AG04450 (cell line): Measurements from ENCODE around the gene SLC25A38. TPM values are rescaled to one million over a fixed set of nuclear protein-coding genes. Genes with fewer than 3 reads are reported as not detected.

Experiments used
- CTCF ChIA-PET: fragments of 300-600, 350-600 bp; formaldehyde crosslinking; extraction: SDS; loops from one replicate; lab custom pipeline; 2022; ENCODE audit warnings: antibody characterized with exemption, inconsistent platforms; lab: Charles Lee
- POLR2A ChIA-PET: fragments of 350-600 bp; formaldehyde crosslinking; extraction: SDS; loops from one replicate; lab custom pipeline; 2021; ENCODE audit warnings: antibody characterized with exemption, inconsistent platforms; lab: Yijun Ruan, JAX
- DNase-seq: peaks from one replicate; pipeline ENCODE4 v3.0.0-alpha.2; 2011; ENCODE audit warnings: low read depth, low spot score
- H3K27ac ChIP-seq: one replicate; pipeline ENCODE4 v1.5.1; 2012; ENCODE audit warnings: low read depth, low read length, control low read depth
- H3K27me3 ChIP-seq: one replicate; pipeline ENCODE4 v1.6.0; 2012; ENCODE audit warnings: low read length; ENCODE audit not compliant: control insufficient read depth, insufficient read depth
- H3K4me3 ChIP-seq: 2 replicates; pipeline ENCODE4 v1.5.1; 2011; ENCODE audit warnings: mild to moderate bottlenecking, low read depth, low read length, control low read depth
- H3K9me3 ChIP-seq: 2 replicates; pipeline ENCODE4 v1.5.1; 2012; ENCODE audit warnings: low read length; ENCODE audit not compliant: control insufficient read depth, insufficient read depth
- CTCF ChIP-seq: IDR thresholded peaks from 2 replicates; pipeline ENCODE4 v1.5.1; 2011; ENCODE audit warnings: low read depth, low read length, control low read depth, inconsistent platforms
- polyA plus RNA-seq: library from polyadenylated mRNA; depleted of rRNA; stranded (reverse); fragments of >200 nt; gene quantifications from 2 replicates; pipeline ENCODE4 v1.2.3, GENCODE V29; 2011

The SLC25A38 gene
- polyA plus RNA-seq, 1 experiment: 33.1 TPM

- H3K27ac ChIP-seq: no peak overlapping the region
- POLR2A ChIA-PET: no interaction called here
- no peak overlapping the region for H3K4me3 ChIP-seq
These were observed 52.0 kb downstream of the SLC25A38 start for GRCh38 chr3:39435006-39435748.

GRCh38 chr3:39438880-39439279, 55.7 kb downstream of the SLC25A38 start:
- no peak for TF ChIP-seq CTCF
- Histone ChIP-seq H3K27me3 (peaks cover 6% of the 10 kb centered on the region), H3K4me3 (no peak overlapping the region), H3K27ac (no peak overlapping the region), H3K9me3 (no peaks in the 10 kb centered on the region)
- ChIA-PET POLR2A (no interaction called here), CTCF (interaction anchor here (1.5 kb wide), 1 partner anchor 9 kb away, joined by 4 read pairs; no protein-coding TSS in a partner anchor)
- no peak for DNase-seq

More at GRCh38 chr3:39435006-39435748, 52.0 kb downstream of the SLC25A38 start:
- H3K9me3 ChIP-seq: no peaks in the 10 kb centered on the region
- H3K27me3 ChIP-seq: no peaks in the 10 kb centered on the region
- TF ChIP-seq CTCF: no peak
- DNase-seq: no peak
- CTCF ChIA-PET: interaction anchor here (3.0 kb wide), 1 partner anchor 12 kb away, joined by 20 read pairs; no protein-coding TSS in a partner anchor

GRCh38 chr3:39440316-39440715, 57.1 kb downstream of the SLC25A38 start:
- Histone ChIP-seq H3K4me3 (no peak overlapping the region), H3K27me3 (peaks cover 6% of the 10 kb centered on the region), H3K27ac (no peak overlapping the region), H3K9me3 (no peaks in the 10 kb centered on the region)
- no peak for TF ChIP-seq CTCF
- CTCF ChIA-PET: interaction anchor here (1.1 kb wide), 1 partner anchor 738 kb away, joined by 3 read pairs; no protein-coding TSS in a partner anchor
- no peak for DNase-seq
- POLR2A ChIA-PET: no interaction called here

GRCh38 chr3:39443530-39443929, 60.4 kb downstream of the SLC25A38 start:
- Histone ChIP-seq H3K4me3 (no peak overlapping the region), H3K27me3 (peaks cover 6% of the 10 kb centered on the region), H3K9me3 (no peaks in the 10 kb centered on the region), H3K27ac (no peak overlapping the region)
- no peak for DNase-seq
- ChIA-PET CTCF (no interaction called here), POLR2A (no interaction called here)
- peak; percentile 15; the same call in 1 of the 2 replicates for TF ChIP-seq CTCF

- TF ChIP-seq CTCF: no peak
- no peaks in the 10 kb centered on the region for H3K9me3 ChIP-seq
- H3K27ac ChIP-seq: no peak overlapping the region
- ChIA-PET CTCF (interaction anchor here (0.8 to 5.2 kb wide), 14 partner anchors 12 to 736 kb away, joined by 3 to 93 read pairs (median 4); partner anchors contain the start of gene RPSA), POLR2A (no interaction called here)
- peaks cover 6% of the 10 kb centered on the region for H3K27me3 ChIP-seq
- H3K4me3 ChIP-seq: no peak overlapping the region
- no peak for DNase-seq
These were observed 62.8 kb downstream of the SLC25A38 start for GRCh38 chr3:39445927-39446326.
